IPS DF 4.7 (cell line): ENCODE data around the gene RAB43.
"Not testable (repeated sequence)": the region's sequence is repeated elsewhere in the genome, so short reads cannot be mapped to it uniquely, and the experiment has no call there.

Experiments
- DNase-seq: peaks from one replicate; pipeline ENCODE4 v3.0.0-alpha.2; 2013; ENCODE audit warnings: low spot score; ENCODE audit errors: extremely low read depth

The RAB43 gene

GRCh38 chr3:129122412-129123011, 908 bp upstream of the RAB43 start:
- DNase-seq = no peak

GRCh38 chr3:129121016-129121791, 400 bp downstream of the RAB43 start:
- DNase-seq = no peak

GRCh38 chr3:129120254-129121004, 1.2 kb downstream of the RAB43 start:
- peak; percentile 51 for DNase-seq

- DNase-seq = no peak
These were observed 2.1 kb downstream of the RAB43 start for GRCh38 chr3:129119365-129120100.

- no peak for DNase-seq
These were observed 2.9 kb downstream of the RAB43 start for GRCh38 chr3:129118745-129119144.

- DNase-seq = no peak
These were observed 4.5 kb downstream of the RAB43 start for GRCh38 chr3:129117134-129117533.

- no peak for DNase-seq
These were observed 5.1 kb downstream of the RAB43 start for GRCh38 chr3:129116482-129116946.

GRCh38 chr3:129114455-129114854, 7.1 kb downstream of the RAB43 start:
- no peak for DNase-seq

- no peak for DNase-seq
These were observed 9.1 kb downstream of the RAB43 start for GRCh38 chr3:129112308-129113052.

- DNase-seq = not testable (repeated sequence)
These were observed 10.4 kb downstream of the RAB43 start for GRCh38 chr3:129111076-129111780.

- DNase-seq = no peak
These were observed 13.8 kb downstream of the RAB43 start for GRCh38 chr3:129107793-129108192.

- no peak for DNase-seq
These were observed 14.6 kb downstream of the RAB43 start for GRCh38 chr3:129106866-129107565.

GRCh38 chr3:129106320-129106719, 15.3 kb downstream of the RAB43 start:
- DNase-seq = no peak

- DNase-seq = no peak
These were observed 15.7 kb downstream of the RAB43 start for GRCh38 chr3:129105862-129106261.

GRCh38 chr3:129104498-129105079, 17.0 kb downstream of the RAB43 start:
- no peak for DNase-seq

- no peak for DNase-seq
These were observed 17.6 kb downstream of the RAB43 start for GRCh38 chr3:129104051-129104450.

GRCh38 chr3:129103296-129103695, 18.3 kb downstream of the RAB43 start:
- no peak for DNase-seq

GRCh38 chr3:129101370-129102138, 20.1 kb downstream of the RAB43 start:
- DNase-seq = no peak
